Endothelial cell of umbilical vein (primary cell): Measurements from ENCODE around the gene SYNCRIP. TPM values are rescaled to one million over a fixed set of nuclear protein-coding genes. Genes with fewer than 3 reads are reported as not detected.

Experiments used
- BruUV-seq: library from RNA; stranded (reverse); fragments of 400-500 nt; replicated peaks from 2 replicates; lab custom pipeline; 2021; lab: Mats Ljungman, UMichigan
- CTCF ChIA-PET: fragments of 300-600, 350-600 bp; sonication (Branson Sonifier 250); formaldehyde crosslinking; loops from one replicate; lab custom pipeline; 2021; ENCODE audit warnings: antibody characterized with exemption, inconsistent platforms; lab: Charles Lee
- POLR2A ChIA-PET: fragments of 300-600, 350-600 bp; sonication (Branson Sonifier 250); formaldehyde crosslinking; loops from one replicate; lab custom pipeline; 2021; ENCODE audit warnings: antibody characterized with exemption, inconsistent platforms; lab: Charles Lee
- DNase-seq: peaks from one replicate; pipeline ENCODE4 v3.0.0-alpha.2; 2011; ENCODE audit warnings: low read depth, low spot score
- FAIRE-seq: peaks from 2 replicates; lab custom pipeline; 2011; peaks lifted over from hg19 to GRCh38; lab: Jason Lieb, UNC
- H2AFZ ChIP-seq: 2 replicates; pipeline ENCODE4 v1.6.0; 2012; ENCODE audit warnings: low read depth, low read length, control low read depth, inconsistent platforms
- H3K27ac ChIP-seq: 2 replicates; pipeline ENCODE4 v1.5.1; 2011; ENCODE audit warnings: low read depth, mild to moderate bottlenecking, control low read depth, low read length, moderate library complexity; ENCODE audit not compliant: insufficient read depth
- H3K27me3 ChIP-seq, 2 experiments: 2 replicates each; pipeline versions ENCODE4 v1.6.0 to v1.6.1; 2011; ENCODE audit warnings: low read length in 2 of 2, mixed read lengths in 1 of 2; ENCODE audit not compliant: control insufficient read depth in 2 of 2, insufficient read depth in 2 of 2
- H3K36me3 ChIP-seq, 2 experiments: 2 replicates in 1 of 2; 3 replicates in 1 of 2; pipeline ENCODE4 v1.5.1; 2011; ENCODE audit warnings: low read length in 2 of 2, mild to moderate bottlenecking in 1 of 2, moderate library complexity in 1 of 2; ENCODE audit not compliant: control insufficient read depth in 2 of 2, insufficient read depth in 2 of 2; ENCODE audit errors: extremely low read depth in 1 of 2
- H3K4me1 ChIP-seq: 3 replicates; pipeline ENCODE4 v1.5.1; 2011; ENCODE audit warnings: mild to moderate bottlenecking, low read length; ENCODE audit not compliant: control insufficient read depth, insufficient read depth; ENCODE audit errors: extremely low read depth
- H3K4me2 ChIP-seq: 2 replicates; pipeline ENCODE4 v1.6.1; 2011; ENCODE audit warnings: low read length, control low read depth, mixed read lengths; ENCODE audit not compliant: insufficient read depth
- H3K4me3 ChIP-seq, 3 experiments: fragments of 200-600 bp in 1 of 3; sonication (generic), shearing (Covaris generic) in 1 of 3; replicated peaks in 1 of 3; 2 replicates each; pipeline ENCODE4 v1.5.1; 2011 to 2016; ENCODE audit warnings: control low read depth in 3 of 3, low read length in 3 of 3, mild to moderate bottlenecking in 2 of 3, inconsistent platforms in 1 of 3, low read depth in 1 of 3, moderate library complexity in 1 of 3; ENCODE audit not compliant: insufficient read depth in 1 of 3
- H3K79me2 ChIP-seq: 2 replicates; pipeline ENCODE4 v1.6.0; 2012; ENCODE audit warnings: low read length, inconsistent platforms; ENCODE audit not compliant: control insufficient read depth, insufficient read depth
- H3K9ac ChIP-seq: replicated peaks from 2 replicates; pipeline ENCODE3; 2011; ENCODE audit warnings: low read length, control low read depth; ENCODE audit not compliant: insufficient read depth; ENCODE audit errors: extremely low read depth
- H3K9me1 ChIP-seq: replicated peaks from 3 replicates; pipeline ENCODE4 v1.6.0; 2011; ENCODE audit warnings: mild to moderate bottlenecking, low read length; ENCODE audit not compliant: control insufficient read depth, insufficient read depth; ENCODE audit errors: extremely low read depth
- H3K9me3 ChIP-seq: replicated peaks from 2 replicates; pipeline ENCODE4 v1.5.1; 2012; ENCODE audit warnings: low read length, inconsistent platforms; ENCODE audit not compliant: control insufficient read depth, insufficient read depth
- H4K20me1 ChIP-seq: replicated peaks from 2 replicates; pipeline ENCODE3; 2011; ENCODE audit warnings: mild to moderate bottlenecking, low read length; ENCODE audit not compliant: control insufficient read depth, insufficient read depth; ENCODE audit errors: extremely low read depth
- EZH2 ChIP-seq: IDR thresholded peaks from 2 replicates; pipeline ENCODE4 v1.6.1; 2012; ENCODE audit warnings: borderline replicate concordance, low read depth, mild to moderate bottlenecking, moderate library complexity, low read length, inconsistent platforms; ENCODE audit not compliant: severe bottlenecking
- FOS ChIP-seq: IDR thresholded peaks from 2 replicates; pipeline ENCODE4 v1.6.1; 2011; ENCODE audit warnings: mild to moderate bottlenecking, low read length, moderate library complexity, borderline replicate concordance; ENCODE audit not compliant: insufficient read depth
- GATA2 ChIP-seq: IDR thresholded peaks from 2 replicates; pipeline ENCODE4 v1.7.0; 2011; ENCODE audit warnings: low read depth, mild to moderate bottlenecking, moderate library complexity, mixed read lengths, low read length; ENCODE audit not compliant: insufficient read length, insufficient read depth
- JUN ChIP-seq: IDR thresholded peaks from 2 replicates; pipeline ENCODE4 v1.6.1; 2011; ENCODE audit warnings: borderline replicate concordance, low read depth; ENCODE audit not compliant: insufficient read length, insufficient read depth
- MYC ChIP-seq: IDR thresholded peaks from one replicate; pipeline ENCODE4 v1.6.1; 2011; ENCODE audit warnings: mild to moderate bottlenecking, low read depth, low read length
- POLR2A ChIP-seq: IDR thresholded peaks from 2 replicates; pipeline ENCODE4 v1.6.1; 2012; ENCODE audit warnings: low read depth, mild to moderate bottlenecking, control low read depth, low read length
- POLR2AphosphoS5 ChIP-seq: IDR thresholded peaks from 2 replicates; pipeline ENCODE4 v1.6.1; 2012; ENCODE audit warnings: low read depth, mild to moderate bottlenecking, control low read depth, low read length, moderate library complexity; ENCODE audit not compliant: insufficient read depth
- dilution Hi-C: fragments of 300-500 bp; cut with MboI; formaldehyde crosslinking; loops from one replicate; pipeline ENCODE4 v1.15.0; 2019; ENCODE audit warnings: low sequenced_read_pairs; ENCODE audit not compliant: extremely low pct_ligation_motif_present
- intact Hi-C: fragments of 100-400 bp; cut with micrococcal nuclease; formaldehyde crosslinking; loops from one replicate; pipeline ENCODE4 v1.10.0; 2022
- polyA plus RNA-seq, 4 experiments: library from polyadenylated mRNA; depleted of rRNA in 3 of 4; stranded (reverse) in 3 of 4; unstranded in 1 of 4; fragments of >200 nt; gene quantifications; 2 replicates each; pipeline versions ENCODE4 v1.2.1 to v1.2.3, GENCODE V29; 2011 to 2012; ENCODE audit warnings: missing spikeins in 1 of 4
- total RNA-seq: library from RNA; stranded (reverse); gene quantifications from 2 replicates; pipeline ENCODE4 v1.2.3, GENCODE V29; 2021
- TF ChIP-seq, protein P1 (sequence below): IDR thresholded peaks from 2 replicates; pipeline ENCODE4 v1.6.1; 2011; ENCODE audit not compliant: insufficient read depth, insufficient read length
- TF ChIP-seq, protein P2 (sequence below), 2 donors: IDR thresholded peaks; 1 replicate in 1 of 2; 2 replicates in 1 of 2; pipeline ENCODE4 v1.5.1; 2011; ENCODE audit warnings: low read length in 2 of 2, mild to moderate bottlenecking in 2 of 2, moderate library complexity in 2 of 2, control low read depth in 1 of 2, inconsistent platforms in 1 of 2, low read depth in 1 of 2; ENCODE audit not compliant: insufficient read depth in 1 of 2; ENCODE audit errors: extremely low read depth in 1 of 2

SYNCRIP gene
- total and polyA plus RNA-seq, 2 donors (not counting 3 experiments of a cell fraction or from before 2014, with no cell fraction given), result 16.3 to 155 TPM

DNA sequence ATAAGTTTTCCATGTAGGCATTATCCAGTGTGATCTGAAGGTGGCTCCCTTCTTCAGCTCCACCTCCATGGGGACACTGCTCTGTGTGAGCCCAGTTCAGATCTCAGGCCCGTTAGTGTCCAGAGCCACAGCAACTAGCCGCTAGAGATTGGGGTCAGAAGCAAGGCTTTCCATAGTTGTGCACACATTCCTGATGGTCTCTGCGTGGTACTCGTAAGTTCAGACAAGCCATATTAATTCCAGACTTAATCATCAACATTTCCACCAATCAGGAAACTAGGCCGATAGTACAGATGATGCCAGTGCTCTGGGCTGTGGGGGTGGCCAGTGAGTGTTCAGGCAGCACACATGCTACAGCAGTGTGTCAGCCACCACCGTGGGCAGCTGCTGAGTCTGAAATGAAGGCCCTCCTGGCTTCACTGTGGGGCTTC, 17.5 kb upstream of the SYNCRIP start:
- CTCF ChIA-PET, result interaction anchor here (1.0 kb wide), 1 partner anchor 10 kb away, joined by 4 read pairs; no protein-coding TSS in a partner anchor
- no peak overlapping the region for H3K4me2 ChIP-seq
- DNase-seq (no peak), FAIRE-seq (peak; percentile 52)
- H3K4me1 ChIP-seq, result no peaks in the 10 kb centered on the region
- H4K20me1 ChIP-seq, result no peaks in the 10 kb centered on the region
- peaks cover 2% of the 10 kb centered on the region in 2 experiments for H3K27me3 ChIP-seq
- no peaks in the 10 kb centered on the region for H3K36me3 ChIP-seq
- intact Hi-C loops (no loop called here), dilution Hi-C loops (no loop called here)
- TF ChIP-seq MYC, result no peak
- TF ChIP-seq POLR2AphosphoS5, result no peak
- TF ChIP-seq, protein P1, sequence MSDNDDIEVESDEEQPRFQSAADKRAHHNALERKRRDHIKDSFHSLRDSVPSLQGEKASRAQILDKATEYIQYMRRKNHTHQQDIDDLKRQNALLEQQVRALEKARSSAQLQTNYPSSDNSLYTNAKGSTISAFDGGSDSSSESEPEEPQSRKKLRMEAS, result no peak
- TF ChIP-seq POLR2A, result no peak
- TF ChIP-seq GATA2, result no peak
- no peak overlapping the region for H3K4me3 ChIP-seq
- H3K9ac ChIP-seq, result no peak overlapping the region
- peak overlapping the region; percentile 81 for H2AFZ ChIP-seq
- no peak overlapping the region for H3K27ac ChIP-seq
- H3K9me1 ChIP-seq, result no peaks in the 10 kb centered on the region
- no TSS peak for BruUV-seq
- POLR2A ChIA-PET, result interaction anchor here (1.2 kb wide), 1 partner anchor 18 kb away, joined by 6 read pairs; no protein-coding TSS in a partner anchor
- H3K79me2 ChIP-seq, result no peaks in the 10 kb centered on the region
- H3K9me3 ChIP-seq, result no peaks in the 10 kb centered on the region

DNA sequence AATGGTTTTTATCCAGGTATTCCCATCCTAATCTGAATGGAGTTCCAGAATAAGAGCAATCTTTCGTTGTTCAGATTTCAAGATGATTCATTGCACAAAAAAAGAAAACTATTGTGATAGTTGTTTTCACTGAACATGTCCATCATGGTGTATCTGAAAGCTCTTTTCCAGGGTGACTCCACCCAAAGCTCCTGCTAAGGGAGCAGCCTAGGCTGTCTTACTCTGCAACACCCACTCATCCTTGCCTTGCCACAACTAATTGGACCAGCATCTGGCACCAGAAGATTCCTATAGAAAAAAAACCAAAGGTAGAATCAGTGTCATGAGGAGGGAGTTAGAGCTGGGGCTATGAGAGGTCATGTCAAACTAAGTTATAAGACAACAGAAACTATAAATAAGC, 7.9 kb upstream of the SYNCRIP start:
- no peak overlapping the region for H3K9ac ChIP-seq
- no peaks in the 10 kb centered on the region for H3K9me3 ChIP-seq
- H3K4me3 ChIP-seq, result no peak overlapping the region
- no peak overlapping the region for H3K27ac ChIP-seq
- no TSS peak for BruUV-seq
- intact Hi-C loops (no loop called here), dilution Hi-C loops (no loop called here)
- no peaks in the 10 kb centered on the region for H3K4me1 ChIP-seq
- FAIRE-seq, result no peak
- H2AFZ ChIP-seq, result no peak overlapping the region
- no peaks in the 10 kb centered on the region for H3K79me2 ChIP-seq
- no peaks in the 10 kb centered on the region for H3K9me1 ChIP-seq
- no peaks in the 10 kb centered on the region for H3K36me3 ChIP-seq
- DNase-seq, result no peak
- ChIA-PET CTCF (interaction anchor here (2.2 kb wide), 1 partner anchor 14 kb away, joined by 6 read pairs; no protein-coding TSS in a partner anchor), POLR2A (interaction anchor here (2.6 kb wide), 1 partner anchor 28 kb away, joined by 10 read pairs; no protein-coding TSS in a partner anchor)
- H3K4me2 ChIP-seq, result no peak overlapping the region
- H3K27me3 ChIP-seq, result peaks cover 0 to 2% of the 10 kb centered on the region in 2 experiments
- TF ChIP-seq GATA2 (no peak), POLR2AphosphoS5 (no peak), JUN (no peak), FOS (no peak), EZH2 (no peak), POLR2A (no peak), MYC (no peak)
- TF ChIP-seq, protein P2, sequence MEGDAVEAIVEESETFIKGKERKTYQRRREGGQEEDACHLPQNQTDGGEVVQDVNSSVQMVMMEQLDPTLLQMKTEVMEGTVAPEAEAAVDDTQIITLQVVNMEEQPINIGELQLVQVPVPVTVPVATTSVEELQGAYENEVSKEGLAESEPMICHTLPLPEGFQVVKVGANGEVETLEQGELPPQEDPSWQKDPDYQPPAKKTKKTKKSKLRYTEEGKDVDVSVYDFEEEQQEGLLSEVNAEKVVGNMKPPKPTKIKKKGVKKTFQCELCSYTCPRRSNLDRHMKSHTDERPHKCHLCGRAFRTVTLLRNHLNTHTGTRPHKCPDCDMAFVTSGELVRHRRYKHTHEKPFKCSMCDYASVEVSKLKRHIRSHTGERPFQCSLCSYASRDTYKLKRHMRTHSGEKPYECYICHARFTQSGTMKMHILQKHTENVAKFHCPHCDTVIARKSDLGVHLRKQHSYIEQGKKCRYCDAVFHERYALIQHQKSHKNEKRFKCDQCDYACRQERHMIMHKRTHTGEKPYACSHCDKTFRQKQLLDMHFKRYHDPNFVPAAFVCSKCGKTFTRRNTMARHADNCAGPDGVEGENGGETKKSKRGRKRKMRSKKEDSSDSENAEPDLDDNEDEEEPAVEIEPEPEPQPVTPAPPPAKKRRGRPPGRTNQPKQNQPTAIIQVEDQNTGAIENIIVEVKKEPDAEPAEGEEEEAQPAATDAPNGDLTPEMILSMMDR (IDR thresholded peaks at IDR 0.05; ENCODE audit: extremely low read depth in 1 of 2, insufficient read depth in 1 of 2, low read depth in 1 of 2, low read length in 2 of 2), result no peak
- TF ChIP-seq, protein P1, result no peak
- no peaks in the 10 kb centered on the region for H4K20me1 ChIP-seq
